ENCODE data around the gene MT1HL1. TPM values are rescaled to one million over a fixed set of nuclear protein-coding genes. Genes with fewer than 3 reads are reported as not detected.

Gene MT1HL1
- total and polyA plus RNA-seq, 2 of the 8 experiments (the other 6 are each of a cell fraction or from before 2014, with no cell fraction given): not detected

- Histone ChIP-seq H3K27ac (ENCODE audit: low read depth, low read length) (no peak overlapping the region), H3K14ac (ENCODE audit: insufficient read length) (no peak overlapping the region), H2BK15ac (ENCODE audit: low read length) (no peak overlapping the region), H3K23ac (ENCODE audit: insufficient read length) (no peak overlapping the region), H3K9ac (replicated peaks in 1 of 4; ENCODE audit: extremely low read depth in 1 of 4, low read depth in 3 of 4, low read length in 3 of 4) (no peak overlapping the region), H3K56ac (replicated peaks; ENCODE audit: insufficient read length, low read depth, low read length) (no peak overlapping the region), H3K4ac (replicated peaks; ENCODE audit: insufficient read length, low read depth, low read length) (no peak overlapping the region), H2AFZ (ENCODE audit: low read length) (no peak overlapping the region), H3K27me3 (replicated peaks in 1 of 4; ENCODE audit: control insufficient read depth in 3 of 4, extremely low read depth in 1 of 4, insufficient read depth in 3 of 4, low read length in 3 of 4) (no peaks in the 10 kb centered on the region), H3K23me2 (ENCODE audit: low read depth, low read length) (no peaks in the 10 kb centered on the region), H3K79me2 (ENCODE audit: control insufficient read depth in 1 of 2, insufficient read depth in 2 of 2, low read length in 2 of 2) (no peaks in the 10 kb centered on the region), H3K18ac (ENCODE audit: extremely low read depth, low read length) (no peak overlapping the region), H4K20me1 (replicated peaks in 1 of 2; ENCODE audit: control insufficient read depth in 1 of 2, insufficient read depth in 2 of 2, low read length in 2 of 2) (no peaks in the 10 kb centered on the region), H3K4me1 (replicated peaks in 1 of 4; ENCODE audit: control insufficient read depth in 3 of 4, insufficient read depth in 4 of 4, low read length in 3 of 4) (no peaks in the 10 kb centered on the region), H3K79me1 (ENCODE audit: low read depth, low read length) (no peaks in the 10 kb centered on the region), H4K8ac (ENCODE audit: extremely low read depth, insufficient read depth, low read length) (no peak overlapping the region), H3K36me3 (ENCODE audit: control insufficient read depth in 2 of 4, insufficient read depth in 4 of 4, low read length in 3 of 4) (no peaks in the 10 kb centered on the region; a peak in 1 of 8 replicates), H2AK5ac (ENCODE audit: low read depth, low read length) (no peak overlapping the region), H3K4me3 (ENCODE audit: extremely low read depth in 1 of 4, insufficient read depth in 2 of 4, low read depth in 3 of 4, low read length in 4 of 4) (no peak overlapping the region), H2BK12ac (ENCODE audit: low read depth, low read length) (no peak overlapping the region), H2BK120ac (replicated peaks; ENCODE audit: low read depth, low read length) (no peak overlapping the region), H2BK20ac (ENCODE audit: low read length) (no peak overlapping the region), H4K5ac (ENCODE audit: insufficient read length, low read depth, low read length) (no peak overlapping the region), H3K9me3 (ENCODE audit: insufficient read depth in 2 of 2, low read depth in 1 of 2, low read length in 1 of 2) (peaks cover 9 to 14% of the 10 kb centered on the region in 2 experiments; a peak in 2 of 4 replicates), H2BK5ac (ENCODE audit: low read depth, low read length) (no peak overlapping the region), H3K4me2 (ENCODE audit: insufficient read depth in 1 of 2, low read depth in 2 of 2, low read length in 2 of 2) (no peak overlapping the region), H4K91ac (replicated peaks; ENCODE audit: insufficient read length, low read length) (no peak overlapping the region)
- FAIRE-seq: no peak
- no peak for DNase-seq (ENCODE audit: low read depth in 1 of 2, low spot score in 2 of 2)
- CTCF ChIA-PET (ENCODE audit: partially characterized antibody): interaction anchor here (0.6 to 3.5 kb wide), 2 partner anchors 10 to 397 kb away, joined by 4 to 11 read pairs; no protein-coding TSS in a partner anchor
- POLR2A ChIA-PET (ENCODE audit: partially characterized antibody): no interaction called here
- 93% methylated on average over 8 of the region's 8 CpGs; no CpG with 5 or more reads in 1 of the 2 experiments for WGBS, 2 experiments (ENCODE audit: extremely low coverage in 1 of 2, insufficient coverage in 1 of 2, insufficient read length in 1 of 2, insufficient replicate concordance in 2 of 2, low coverage in 1 of 2, low lambda C conversion rate in 2 of 2, missing lambda C conversion rate in 1 of 2)
- TF ChIP-seq YY1 (IDR thresholded peaks at IDR 0.05; ENCODE audit: low read depth, low read length) (no peak), TAF7 (optimal IDR thresholded peaks at IDR 0.05; ENCODE audit: borderline replicate concordance, low read depth, low read length) (no peak)
Measured at GRCh38 chr1:236992449-236992848, 11.8 kb downstream of the MT1HL1 start.
